HG03571 (cell line): ENCODE results near the gene HOXA3.

ENCODE experiments used
- ATAC-seq: cut with Tn5 transposase; IDR thresholded peaks from one replicate; pipeline ENCODE4 v1.9.1; 2021; ENCODE audit not compliant: unreplicated experiment

HOXA3 gene

DNA sequence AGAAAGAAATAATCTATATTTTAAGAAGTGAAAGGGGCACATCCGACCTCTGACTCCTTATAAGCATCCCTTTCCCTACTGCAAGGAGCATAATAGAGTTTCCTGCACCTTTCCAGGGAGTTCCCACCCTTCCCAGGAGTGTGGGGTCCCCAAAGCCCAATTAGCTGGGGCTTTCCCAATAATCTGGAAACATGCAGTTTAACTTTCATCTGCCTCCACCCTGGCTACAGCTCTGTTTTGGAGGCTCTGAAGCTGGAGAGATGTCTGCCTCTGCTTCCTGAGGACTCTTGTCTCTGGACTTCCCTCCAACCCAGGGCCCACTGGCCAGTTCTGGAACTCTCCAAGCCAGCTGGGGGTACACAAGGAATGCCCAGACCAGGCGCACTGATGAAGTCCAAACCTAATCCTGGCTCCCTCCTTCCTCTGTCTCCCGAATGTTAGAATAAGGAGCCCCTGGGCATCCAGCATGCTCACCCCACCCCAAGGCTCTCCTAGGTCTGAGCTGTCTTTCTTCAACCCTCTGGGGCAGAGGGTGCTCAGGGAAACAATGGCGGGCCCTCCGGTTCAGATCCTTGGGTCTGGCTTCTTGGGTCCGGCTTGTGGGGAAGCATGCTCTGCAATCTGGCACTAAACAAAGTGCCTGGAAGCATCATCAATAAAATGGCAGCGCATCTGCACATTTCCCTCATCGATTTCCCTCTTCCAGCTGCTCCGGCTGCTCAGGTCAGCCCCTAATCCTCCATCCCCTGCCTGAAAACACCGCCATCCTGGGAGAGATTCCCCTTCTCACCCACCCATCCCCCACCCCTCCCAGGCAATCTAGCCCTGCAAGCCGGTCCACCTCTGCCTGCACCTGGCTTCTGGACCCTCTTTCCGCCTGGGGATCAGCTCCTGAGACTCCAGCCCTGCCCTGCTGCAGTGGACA lies 35.2 kb downstream of the HOXA3 start:
- no peak for ATAC-seq

DNA sequence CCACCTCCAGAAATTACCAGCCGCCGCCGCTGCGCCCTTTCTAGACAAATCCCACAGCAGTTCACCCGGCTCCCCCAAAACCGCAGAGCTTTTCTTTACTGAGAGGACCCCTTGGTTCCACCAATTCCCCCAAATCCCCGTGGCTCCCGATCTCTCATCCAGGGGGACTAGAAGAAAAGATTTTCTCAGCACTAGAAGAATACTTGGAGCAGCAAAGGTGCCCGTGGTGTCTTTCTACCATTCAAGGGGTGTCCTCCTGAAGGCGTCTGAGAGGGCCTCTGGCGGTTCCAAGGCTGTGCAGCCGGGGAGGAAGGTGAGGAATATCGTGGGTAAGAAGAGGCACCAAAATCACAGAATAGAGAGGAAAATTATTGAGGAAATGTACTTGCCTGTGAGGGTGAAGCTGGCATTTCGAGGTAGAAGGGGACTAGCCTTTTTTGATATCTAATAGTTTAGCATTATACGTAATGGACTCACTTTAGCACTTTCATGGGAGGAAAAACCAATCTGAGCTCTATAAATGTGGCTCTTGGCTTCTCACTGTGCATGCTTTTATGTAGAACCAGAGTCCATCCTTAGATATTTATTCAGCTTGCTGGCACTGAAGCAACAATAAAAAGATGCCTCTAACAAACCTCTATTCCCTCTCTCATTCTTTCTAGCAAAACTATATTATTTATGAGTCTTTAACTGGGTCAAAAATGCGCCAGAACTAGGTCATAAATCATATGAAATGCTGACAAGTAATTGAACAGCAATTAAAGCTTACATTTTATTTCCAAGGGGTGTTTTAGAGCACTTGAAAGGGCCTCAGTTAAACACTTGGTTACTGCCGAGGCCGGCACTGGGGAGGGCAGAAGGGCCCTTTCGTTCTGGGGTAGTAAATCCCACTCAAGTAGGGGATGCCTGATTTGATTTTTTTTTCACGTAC lies 36.1 kb downstream of the HOXA3 start:
- no peak for ATAC-seq

DNA sequence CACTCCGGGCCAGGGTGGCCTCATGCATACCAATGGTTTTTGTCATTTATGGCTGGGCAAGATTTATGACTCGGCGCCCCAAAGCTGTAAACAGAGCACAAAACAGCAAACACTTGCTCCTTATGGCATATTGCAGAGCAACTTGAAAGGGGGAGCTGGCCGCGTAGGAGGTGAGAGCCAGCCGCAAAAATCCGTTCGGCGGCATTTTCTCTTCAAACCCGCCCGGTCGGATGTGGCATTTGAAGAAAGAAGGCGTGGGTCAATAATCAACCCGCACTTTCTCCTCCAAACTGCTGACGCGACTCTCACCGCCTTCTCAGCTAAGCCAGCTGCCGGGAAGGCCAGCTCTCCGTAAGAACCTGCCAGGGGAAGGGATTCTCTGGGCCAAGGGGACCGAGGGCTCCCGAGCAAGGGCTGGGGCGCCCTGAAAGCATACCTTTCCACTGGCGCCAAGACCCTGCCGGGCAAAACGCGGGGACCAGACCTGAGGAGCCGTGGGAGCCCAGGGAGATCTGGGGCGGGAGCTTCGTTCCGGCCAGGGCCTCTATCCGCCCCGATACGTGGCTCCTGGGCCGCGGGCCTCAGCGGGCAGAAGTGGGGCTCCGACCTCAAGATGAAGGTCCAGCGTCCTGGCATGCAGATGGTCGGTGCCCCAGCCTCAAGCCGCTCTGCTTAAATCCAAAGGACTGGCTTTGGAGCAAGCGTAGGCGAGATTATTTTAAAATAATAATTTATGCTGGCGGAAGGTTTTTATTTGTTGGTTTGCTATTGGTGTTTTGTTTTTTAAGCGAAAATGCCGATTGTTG lies 37.0 kb downstream of the HOXA3 start:
- ATAC-seq = no peak

DNA sequence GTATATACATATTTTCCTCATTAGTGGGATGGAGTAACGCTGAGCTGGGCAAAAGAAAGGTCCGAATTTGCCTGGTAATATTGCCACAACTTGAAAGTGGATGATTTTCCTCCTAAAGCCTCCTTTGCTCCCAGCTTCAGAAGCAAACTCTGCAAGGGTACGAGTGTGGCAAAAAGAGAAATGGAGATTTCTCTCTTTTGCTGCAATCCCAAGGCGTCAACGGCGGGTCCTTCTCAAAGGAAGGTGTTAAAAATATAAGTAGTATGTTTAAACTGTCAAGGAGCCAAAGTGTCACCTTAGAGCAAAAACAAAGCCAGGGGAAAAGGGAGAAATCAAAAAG lies 37.5 kb downstream of the HOXA3 start:
- no peak for ATAC-seq

DNA sequence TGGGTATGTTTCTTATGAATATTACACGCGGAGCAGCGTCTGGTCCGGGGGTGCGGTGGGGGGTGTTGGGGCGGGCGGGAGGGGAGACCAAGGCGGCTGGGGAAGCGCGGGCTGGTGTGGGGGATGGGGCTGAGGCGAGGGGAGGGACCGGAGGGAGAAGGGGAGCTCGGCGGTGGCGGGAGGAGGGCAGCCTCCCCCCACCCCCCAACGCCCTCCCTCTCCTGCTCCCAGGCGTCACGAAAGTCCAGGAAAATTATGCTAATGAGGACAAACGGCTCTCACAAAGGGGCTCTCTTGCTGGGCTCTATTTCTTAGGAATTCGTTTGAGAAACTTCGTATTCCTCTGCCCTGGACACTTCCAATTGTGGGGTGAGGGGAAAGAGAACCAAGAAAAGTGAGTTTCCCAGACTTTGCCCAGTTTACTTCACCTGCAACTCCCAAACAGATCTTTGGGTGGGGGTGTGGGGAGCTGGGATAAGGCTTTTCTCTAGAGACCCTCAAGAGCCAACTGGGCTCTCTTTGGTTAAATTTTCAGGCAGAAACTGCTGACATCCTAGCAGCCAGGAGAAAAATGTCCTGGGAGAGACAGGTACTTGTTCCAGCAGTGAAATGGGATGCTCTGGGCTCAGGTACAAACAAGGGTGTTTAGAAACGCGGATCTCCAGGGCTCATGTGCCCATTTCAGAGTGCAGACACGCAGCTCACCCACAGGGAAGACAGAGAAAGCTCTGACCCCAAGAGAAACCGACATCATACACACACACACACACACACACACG lies 38.2 kb downstream of the HOXA3 start:
- ATAC-seq = no peak

DNA sequence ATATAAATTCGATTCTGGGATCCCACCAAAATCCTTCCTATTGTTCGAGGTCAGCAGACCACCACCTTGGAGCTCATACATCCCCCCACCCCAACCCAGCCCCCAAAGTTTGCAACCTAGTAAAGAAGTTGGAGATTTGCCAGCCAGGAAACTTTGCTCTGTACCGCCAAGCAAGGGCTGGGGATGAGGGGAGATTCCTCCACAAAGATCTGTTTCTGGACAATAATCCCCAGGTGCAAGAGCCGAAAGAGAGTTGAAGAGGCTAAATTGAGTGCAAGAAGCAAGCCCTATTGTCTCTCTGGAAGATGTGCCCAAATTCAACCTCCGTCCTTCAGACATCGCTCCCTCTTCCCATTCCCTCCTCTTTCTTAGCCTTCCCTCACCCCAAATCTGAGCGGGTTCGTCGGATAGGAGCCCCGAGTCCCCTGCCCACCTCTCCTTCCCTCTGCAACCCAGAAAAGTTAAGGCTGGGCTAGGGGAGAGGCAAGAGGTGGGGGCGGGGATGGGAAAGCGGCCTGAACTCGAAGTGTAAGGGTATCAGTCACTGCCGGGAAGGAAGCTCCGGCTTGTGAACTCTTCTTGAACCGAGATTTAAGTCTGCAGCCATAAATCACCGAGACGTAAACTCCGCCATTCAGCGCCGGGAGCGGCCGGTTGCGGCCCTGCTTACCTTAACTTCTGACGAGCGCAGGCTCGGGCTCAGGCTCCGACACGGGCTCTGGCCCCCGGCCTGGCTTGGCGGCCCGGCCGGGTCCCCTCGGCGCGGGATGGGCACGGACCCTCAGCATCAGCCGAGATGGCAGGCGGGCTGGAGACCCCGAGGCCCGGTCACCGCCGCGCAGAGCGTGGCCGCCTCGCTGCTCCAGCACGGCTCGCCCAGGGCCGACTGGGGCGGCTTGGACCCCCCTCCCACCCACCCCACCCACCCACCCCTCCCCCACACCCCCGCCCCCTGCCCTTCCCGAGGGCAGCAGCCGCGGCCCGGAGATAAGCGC lies 39.1 kb downstream of the HOXA3 start:
- ATAC-seq = no peak

DNA sequence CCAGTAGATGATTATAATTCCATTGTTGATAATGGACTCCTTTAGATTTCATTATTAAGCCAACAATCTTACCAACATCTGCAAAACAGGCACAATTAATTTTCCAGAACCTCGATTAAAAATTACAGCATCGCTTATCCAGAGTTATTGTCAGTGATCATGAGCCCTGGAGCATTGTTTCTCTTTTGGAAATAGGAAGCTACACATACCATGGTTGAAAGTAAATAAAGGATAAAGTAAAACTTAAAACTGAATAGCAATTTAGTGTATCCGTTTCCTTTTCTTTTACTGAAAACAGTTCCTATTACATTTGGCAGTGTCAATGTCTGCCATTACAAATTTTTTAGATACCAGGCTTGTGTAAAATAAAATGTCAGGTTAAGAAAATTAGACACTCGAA lies 40.0 kb downstream of the HOXA3 start:
- no peak for ATAC-seq

DNA sequence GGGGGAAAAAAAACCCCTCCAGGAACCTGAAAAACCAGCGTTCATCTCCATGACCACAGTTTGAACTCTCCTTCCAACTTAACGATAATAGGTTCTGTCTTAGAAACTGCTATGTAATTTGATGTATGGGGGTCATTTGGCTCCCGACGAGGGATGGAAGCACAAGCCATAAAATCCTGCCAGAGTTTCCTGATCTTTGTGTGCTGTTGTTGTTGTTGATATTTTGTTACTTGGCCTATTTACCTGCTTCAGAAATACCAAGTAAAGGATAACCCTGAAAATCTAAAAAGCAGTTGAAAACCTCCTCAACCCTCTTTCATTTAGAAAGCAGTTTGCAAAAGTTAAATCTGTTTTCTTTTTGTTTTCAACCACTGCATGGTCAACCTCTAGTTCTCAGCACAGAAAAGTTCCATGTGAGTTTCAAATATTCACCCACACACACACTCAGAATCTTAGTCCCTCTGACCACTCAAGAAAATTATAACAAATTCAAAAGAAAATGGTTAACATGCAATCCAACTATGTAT lies 40.6 kb downstream of the HOXA3 start:
- no peak for ATAC-seq

DNA sequence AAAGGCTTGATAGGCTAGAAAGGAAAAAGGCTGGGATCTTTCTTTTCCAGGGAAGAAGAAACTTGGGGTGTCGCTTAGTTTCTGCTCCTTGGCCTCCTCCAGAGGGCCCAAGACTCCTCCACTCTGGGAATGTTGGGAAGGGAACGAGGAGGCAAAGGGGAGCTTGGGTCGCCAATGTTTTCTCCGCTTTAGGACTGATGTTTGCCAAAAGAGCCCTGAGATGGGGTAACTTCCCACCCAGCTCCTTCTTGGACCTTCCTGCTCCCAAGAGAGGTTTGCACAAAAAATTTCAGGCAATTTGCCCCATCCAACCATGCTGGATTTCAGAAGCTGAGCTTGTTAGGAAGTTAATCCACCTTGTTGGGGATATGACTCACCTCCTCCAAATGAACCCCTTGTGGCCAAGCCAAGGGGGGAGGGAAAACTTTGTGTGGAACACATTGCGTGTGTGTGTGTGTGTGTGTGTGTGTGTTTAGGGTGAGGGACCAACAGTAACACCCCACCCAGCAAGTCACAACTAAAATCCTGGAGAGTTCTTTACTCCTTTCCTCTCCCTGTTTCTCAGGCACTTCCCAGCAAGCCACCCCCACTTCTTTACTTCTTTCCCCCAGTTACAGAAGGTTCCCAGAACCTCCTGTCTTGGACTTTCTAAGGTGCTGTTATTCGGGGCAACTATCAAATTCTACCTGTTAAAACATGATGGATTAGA lies 41.2 kb downstream of the HOXA3 start:
- no peak for ATAC-seq

DNA sequence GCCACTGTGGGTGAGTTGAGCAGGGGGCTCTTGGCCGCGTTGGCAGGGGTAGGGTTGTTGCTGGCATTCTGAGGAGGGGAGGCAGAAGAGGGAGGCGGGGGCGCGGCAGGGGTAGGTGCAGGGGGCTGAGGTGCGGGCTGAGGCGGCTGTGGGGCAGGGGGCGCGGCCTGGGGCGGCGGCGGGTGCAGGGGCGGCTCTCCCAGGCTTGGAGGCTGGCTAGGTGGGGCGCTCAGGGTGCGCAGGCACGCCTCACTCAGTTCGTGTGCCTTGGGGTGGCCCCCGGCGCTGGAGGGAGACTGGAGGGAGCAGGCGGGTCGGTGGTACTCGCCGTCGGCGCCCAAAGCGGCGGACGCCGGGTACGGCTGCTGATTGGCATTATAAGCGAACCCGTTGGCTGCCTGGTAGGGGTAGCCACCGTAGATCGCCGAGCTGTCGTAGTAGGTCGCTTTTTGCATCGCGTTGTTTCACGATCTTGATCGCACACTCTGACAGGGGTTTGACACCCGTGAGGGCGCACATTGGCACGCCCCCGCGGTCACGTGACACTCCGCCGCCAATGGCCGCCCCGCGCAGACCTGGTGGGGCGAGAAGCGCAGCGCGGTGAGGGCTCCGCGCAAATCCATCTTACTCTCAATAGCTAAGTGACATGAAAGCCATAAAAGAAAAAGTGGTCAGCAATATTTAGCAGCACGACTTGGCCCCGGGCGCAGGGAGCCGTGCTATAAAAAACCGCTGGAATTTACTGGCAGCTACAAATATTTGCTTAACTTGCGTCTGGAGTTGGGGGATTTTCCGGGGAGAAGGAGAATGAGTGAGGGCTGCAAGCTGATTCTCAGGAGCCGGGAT lies 42.0 kb downstream of the HOXA3 start:
- no peak for ATAC-seq

DNA sequence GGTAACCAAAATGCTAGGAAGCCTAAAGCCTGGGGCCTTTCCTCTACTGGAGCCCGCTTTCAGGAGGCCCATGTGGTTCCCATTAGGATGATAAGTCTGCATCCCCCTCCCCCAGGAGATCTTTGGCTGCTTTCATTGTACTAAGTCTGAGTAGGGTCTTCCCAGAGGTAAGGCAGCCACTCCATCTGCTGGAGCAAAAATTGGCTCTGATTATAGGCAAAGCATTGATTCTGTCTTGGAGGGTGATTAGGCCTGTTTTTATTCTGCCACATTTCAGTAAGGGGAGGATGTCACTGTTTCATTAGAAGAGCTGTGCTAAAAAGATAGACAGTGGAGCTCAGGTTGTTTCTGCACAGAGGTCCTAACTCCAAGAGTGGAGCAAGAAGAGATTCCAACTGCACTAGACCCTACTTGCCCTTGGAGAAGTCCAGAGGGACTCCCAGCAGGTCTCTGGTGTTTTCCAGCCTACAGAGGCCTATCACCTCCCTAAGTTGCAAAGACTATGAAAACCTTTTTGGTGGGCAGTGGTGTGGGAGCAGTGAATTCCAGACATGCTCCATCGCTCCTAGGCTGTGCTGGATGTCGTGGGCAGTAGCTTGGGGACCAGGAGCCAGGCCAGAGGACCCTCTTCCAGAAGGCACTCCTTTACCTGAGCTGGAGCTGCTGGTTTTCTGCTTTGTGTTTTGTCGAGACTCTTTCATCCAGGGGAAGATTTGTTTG lies 42.8 kb downstream of the HOXA3 start:
- no peak for ATAC-seq

DNA sequence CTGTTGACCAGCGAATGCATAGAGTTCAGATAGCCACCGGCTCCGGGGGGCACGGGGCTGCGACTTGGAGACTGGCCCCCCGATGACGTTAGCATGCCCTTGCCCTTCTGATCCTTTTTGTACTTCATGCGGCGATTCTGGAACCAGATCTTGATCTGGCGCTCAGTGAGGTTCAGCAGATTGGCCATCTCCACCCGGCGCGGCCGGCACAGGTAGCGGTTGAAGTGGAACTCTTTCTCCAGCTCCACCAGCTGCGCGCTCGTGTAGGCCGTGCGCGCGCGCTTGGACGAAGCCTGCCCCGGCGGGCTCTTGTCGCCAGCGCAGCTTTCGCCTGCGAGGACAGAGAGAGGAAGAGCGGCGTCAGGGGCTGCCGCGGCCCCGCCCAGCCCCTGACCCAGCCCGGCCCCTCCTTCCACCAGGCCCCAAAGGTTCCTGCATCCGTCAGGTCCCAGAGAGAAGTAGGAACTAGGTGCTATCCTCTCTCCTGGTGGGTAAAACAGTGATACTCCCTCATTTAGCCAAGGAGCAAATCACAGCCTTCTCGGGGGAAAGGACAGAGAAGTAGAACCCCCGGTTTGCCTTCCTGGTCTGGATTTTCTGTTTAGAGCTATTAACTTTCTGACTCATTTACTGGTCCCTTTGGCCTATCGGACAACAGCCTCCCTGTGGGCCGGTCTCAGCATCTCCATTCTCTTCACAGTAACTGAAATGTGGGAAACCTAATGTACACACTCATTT lies 43.8 kb downstream of the HOXA3 start:
- ATAC-seq = no peak

DNA sequence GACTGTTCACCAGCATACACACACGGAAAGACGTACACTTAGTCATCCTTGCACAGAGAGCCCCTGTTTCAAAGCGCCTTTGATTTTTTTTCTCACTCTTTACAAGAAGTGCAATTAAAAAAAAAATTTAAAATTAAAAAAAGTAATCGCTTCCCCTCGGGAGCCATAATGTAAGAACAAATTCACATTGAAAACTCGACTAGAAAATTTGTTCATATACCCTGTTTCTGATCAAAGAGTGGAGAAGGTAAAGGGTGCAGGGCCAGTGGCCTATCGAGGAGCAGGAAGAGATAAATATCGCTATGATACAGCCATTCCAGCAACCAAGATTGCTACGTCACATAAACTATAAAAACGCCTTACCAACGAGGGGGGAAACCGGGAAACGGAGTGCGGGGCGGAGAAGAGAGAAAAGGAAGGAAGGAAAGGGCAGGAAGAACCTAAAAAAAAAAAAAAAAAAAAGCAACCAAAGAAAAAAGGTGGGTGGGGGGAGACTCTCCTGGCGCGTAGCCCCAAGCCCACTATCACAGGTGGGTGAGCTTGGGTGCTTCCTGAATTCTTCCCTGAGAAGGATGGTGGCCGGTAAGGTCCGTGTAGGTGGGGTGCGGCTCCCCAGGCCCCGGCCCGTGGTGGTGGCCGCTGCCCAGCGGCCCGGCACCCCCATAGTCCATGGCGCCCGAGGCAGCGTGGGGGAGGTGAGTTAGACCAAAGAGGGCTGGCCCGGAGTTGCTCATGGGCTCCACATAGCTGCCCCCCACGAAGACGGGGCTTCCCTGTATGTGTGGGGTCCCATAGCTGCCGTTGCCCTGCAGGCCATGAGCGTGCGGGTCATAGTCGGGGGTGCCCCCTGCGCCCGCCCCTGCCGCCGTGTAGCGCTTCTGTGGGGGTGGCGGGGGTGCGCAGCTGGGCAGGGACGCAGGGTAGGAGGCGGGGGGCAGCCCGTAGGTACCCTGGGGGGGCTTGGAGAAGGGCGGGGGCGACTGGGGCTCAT lies 44.7 kb downstream of the HOXA3 start:
- no peak for ATAC-seq

DNA sequence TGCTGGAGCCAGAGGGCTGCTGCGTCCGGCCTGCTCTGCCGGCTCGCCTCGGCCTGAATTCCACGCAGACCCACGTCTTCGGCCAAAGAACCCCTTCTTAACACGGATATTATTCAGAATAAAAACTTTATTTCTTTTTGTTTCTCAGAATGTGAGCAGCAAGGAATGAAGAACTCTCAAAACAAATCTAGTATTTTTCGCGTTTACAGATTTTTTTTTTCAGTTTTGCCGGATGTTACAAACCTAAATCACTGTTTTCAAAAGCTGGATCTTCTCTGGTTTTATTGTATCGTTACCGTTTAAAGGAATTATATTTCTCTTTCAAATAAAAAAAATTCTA lies 45.5 kb downstream of the HOXA3 start:
- no peak for ATAC-seq
